Tibial nerve (tissue), 4 donors: ENCODE measurements around the gene HSD17B3.

Experiments used
- EP300 ChIP-seq, 2 donors: sonication (generic); formaldehyde crosslinking; IDR thresholded peaks; one replicate each; pipeline ENCODE4 v1.6.1; 2017; ENCODE audit warnings: antibody characterized with exemption in 2 of 2, mild to moderate bottlenecking in 1 of 2
- POLR2A ChIP-seq, 2 donors: fragments of 450-650 bp; IDR thresholded peaks; one replicate each; pipeline ENCODE4 v1.6.1; 2017; ENCODE audit warnings: antibody characterized with exemption in 2 of 2, mild to moderate bottlenecking in 2 of 2, moderate library complexity in 2 of 2
- TF ChIP-seq, protein P1 (sequence below), 5 experiments: fragments of 200-600 bp in 3 of 5; fragments of 450-650 bp in 2 of 5; sonication (generic) in 3 of 5; IDR thresholded peaks; one replicate each; pipeline ENCODE4 v1.5.1; 2016 to 2019; ENCODE audit warnings: antibody characterized with exemption in 5 of 5, mild to moderate bottlenecking in 3 of 5, moderate library complexity in 2 of 5

DNA sequence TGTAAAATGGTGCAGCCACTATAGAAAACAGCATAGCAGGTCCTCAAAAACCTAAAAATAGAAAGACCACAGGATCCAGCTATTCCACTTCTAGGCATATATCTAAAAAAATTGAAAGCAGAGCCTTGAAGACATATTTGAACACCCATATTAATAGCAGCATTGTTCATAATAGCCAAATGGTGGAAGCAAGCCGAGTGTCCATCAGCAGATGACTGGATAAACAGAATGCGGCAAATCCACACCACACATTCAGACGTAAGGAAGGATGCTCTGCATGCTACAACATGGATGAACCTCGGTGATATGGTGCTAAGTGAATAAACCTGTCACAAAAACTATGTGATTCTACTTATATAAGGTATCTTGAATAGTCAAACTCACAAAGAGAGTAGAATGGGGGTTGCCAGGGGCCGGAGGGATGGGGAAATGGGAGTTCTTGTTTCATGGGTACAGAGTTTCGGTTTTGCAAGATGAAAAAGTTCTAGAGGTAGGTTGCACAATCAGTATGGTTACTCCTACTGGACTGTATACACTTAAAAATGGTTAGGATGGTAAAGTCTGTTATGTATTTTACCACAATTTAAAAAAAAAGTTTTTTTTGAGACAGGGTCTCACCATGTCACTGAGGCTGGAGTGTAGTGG lies 17.1 kb upstream of the HSD17B3 start:
- TF ChIP-seq, protein P1, sequence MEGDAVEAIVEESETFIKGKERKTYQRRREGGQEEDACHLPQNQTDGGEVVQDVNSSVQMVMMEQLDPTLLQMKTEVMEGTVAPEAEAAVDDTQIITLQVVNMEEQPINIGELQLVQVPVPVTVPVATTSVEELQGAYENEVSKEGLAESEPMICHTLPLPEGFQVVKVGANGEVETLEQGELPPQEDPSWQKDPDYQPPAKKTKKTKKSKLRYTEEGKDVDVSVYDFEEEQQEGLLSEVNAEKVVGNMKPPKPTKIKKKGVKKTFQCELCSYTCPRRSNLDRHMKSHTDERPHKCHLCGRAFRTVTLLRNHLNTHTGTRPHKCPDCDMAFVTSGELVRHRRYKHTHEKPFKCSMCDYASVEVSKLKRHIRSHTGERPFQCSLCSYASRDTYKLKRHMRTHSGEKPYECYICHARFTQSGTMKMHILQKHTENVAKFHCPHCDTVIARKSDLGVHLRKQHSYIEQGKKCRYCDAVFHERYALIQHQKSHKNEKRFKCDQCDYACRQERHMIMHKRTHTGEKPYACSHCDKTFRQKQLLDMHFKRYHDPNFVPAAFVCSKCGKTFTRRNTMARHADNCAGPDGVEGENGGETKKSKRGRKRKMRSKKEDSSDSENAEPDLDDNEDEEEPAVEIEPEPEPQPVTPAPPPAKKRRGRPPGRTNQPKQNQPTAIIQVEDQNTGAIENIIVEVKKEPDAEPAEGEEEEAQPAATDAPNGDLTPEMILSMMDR (IDR thresholded peaks at IDR 0.05): no peak
- TF ChIP-seq POLR2A (IDR thresholded peaks at IDR 0.05) (no peak), EP300 (IDR thresholded peaks at IDR 0.05) (no peak)
